ENCODE measurements around the gene DDX23.

DNA sequence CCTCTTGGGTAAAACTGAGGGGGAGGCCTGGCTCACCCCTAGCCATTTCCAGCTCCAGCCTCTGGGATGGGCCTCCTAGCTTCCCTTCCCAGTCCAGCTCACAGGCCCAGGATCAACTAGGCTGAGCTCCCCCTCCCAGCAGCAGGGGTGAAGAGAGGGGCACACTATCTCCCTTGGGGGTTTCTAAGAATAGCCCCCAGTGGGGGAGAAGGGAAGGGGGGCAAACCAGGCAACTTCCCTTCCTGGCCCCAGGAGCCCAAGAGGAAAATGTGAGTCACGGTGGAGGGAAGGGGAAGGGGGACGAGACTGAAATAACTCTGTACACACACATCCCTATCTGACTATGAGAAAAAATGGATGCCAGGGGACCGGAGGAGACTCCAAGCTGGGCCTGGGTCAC is 72.1 kb downstream of the DDX23 start:
- TF ChIP-seq, protein P1, sequence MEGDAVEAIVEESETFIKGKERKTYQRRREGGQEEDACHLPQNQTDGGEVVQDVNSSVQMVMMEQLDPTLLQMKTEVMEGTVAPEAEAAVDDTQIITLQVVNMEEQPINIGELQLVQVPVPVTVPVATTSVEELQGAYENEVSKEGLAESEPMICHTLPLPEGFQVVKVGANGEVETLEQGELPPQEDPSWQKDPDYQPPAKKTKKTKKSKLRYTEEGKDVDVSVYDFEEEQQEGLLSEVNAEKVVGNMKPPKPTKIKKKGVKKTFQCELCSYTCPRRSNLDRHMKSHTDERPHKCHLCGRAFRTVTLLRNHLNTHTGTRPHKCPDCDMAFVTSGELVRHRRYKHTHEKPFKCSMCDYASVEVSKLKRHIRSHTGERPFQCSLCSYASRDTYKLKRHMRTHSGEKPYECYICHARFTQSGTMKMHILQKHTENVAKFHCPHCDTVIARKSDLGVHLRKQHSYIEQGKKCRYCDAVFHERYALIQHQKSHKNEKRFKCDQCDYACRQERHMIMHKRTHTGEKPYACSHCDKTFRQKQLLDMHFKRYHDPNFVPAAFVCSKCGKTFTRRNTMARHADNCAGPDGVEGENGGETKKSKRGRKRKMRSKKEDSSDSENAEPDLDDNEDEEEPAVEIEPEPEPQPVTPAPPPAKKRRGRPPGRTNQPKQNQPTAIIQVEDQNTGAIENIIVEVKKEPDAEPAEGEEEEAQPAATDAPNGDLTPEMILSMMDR (IDR thresholded peaks at IDR 0.05), result no peak
- TF ChIP-seq RCOR1 (IDR thresholded peaks at IDR 0.05; ENCODE audit: low read depth, low read length), result no peak
- TF ChIP-seq POLR2A (IDR thresholded peaks at IDR 0.05; ENCODE audit: low read length), result no peak
- TF ChIP-seq, protein P2, sequence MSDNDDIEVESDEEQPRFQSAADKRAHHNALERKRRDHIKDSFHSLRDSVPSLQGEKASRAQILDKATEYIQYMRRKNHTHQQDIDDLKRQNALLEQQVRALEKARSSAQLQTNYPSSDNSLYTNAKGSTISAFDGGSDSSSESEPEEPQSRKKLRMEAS (IDR thresholded peaks at IDR 0.05), result no peak
- no peak for TF ChIP-seq CHD4 (IDR thresholded peaks at IDR 0.05; ENCODE audit: borderline replicate concordance)
- no peak for TF ChIP-seq EP300 (IDR thresholded peaks at IDR 0.05)
- no peak for TF ChIP-seq KDM1A (IDR thresholded peaks at IDR 0.05; ENCODE audit: low read depth)
- TF ChIP-seq, protein P3, sequence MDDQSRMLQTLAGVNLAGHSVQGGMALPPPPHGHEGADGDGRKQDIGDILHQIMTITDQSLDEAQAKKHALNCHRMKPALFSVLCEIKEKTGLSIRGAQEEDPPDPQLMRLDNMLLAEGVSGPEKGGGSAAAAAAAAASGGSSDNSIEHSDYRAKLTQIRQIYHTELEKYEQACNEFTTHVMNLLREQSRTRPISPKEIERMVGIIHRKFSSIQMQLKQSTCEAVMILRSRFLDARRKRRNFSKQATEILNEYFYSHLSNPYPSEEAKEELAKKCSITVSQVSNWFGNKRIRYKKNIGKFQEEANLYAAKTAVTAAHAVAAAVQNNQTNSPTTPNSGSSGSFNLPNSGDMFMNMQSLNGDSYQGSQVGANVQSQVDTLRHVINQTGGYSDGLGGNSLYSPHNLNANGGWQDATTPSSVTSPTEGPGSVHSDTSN (IDR thresholded peaks at IDR 0.05), result no peak
- TF ChIP-seq ESRRA (IDR thresholded peaks at IDR 0.05; ENCODE audit: borderline replicate concordance, low read length), result no peak
- no peak for TF ChIP-seq CHD2 (IDR thresholded peaks at IDR 0.05; ENCODE audit: low read length, partially characterized antibody)
- no peak for TF ChIP-seq MAZ (IDR thresholded peaks at IDR 0.05; ENCODE audit: borderline replicate concordance, low read depth, low read length)
- no peak for TF ChIP-seq ZFP36 (IDR thresholded peaks at IDR 0.05; ENCODE audit: borderline replicate concordance, partially characterized antibody)
- no peak for TF ChIP-seq SMC3 (IDR thresholded peaks at IDR 0.05)
